GM08714 (cell line): Measurements from ENCODE around the gene SYPL2.

Source experiments
- H3K4me3 ChIP-seq: fragments of 200-500 bp; sonication (Bioruptor generic); 2 replicates; pipeline ENCODE4 v1.5.1; 2014; ENCODE audit warnings: mild to moderate bottlenecking, low read length, inconsistent platforms
- ZNF274 ChIP-seq: IDR thresholded peaks from 2 replicates; pipeline ENCODE4 v1.6.1; 2012; ENCODE audit warnings: mild to moderate bottlenecking, low read depth, low read length

Gene SYPL2

DNA sequence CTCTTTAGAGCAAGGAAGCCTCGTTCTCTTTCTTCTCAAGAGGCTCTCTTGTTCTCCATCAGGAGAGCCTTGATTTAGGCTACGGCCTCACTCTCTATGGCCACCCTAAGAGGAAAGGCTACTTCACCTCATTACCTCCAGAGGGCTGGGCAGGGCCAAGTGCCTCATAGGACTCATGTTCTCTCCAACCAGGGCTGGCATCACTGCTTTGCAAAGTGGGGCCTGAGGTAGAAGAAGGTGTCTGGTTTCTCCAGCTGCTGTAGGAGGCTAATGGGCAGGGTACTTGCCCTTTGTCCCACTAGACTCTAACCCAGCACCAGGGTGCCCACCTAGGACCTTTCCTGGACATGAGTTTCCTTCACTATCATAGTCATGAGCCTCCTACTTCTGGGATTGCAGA lies 15.3 kb downstream of the SYPL2 start:
- no peak for TF ChIP-seq ZNF274
- H3K4me3 ChIP-seq, result no peak overlapping the region

DNA sequence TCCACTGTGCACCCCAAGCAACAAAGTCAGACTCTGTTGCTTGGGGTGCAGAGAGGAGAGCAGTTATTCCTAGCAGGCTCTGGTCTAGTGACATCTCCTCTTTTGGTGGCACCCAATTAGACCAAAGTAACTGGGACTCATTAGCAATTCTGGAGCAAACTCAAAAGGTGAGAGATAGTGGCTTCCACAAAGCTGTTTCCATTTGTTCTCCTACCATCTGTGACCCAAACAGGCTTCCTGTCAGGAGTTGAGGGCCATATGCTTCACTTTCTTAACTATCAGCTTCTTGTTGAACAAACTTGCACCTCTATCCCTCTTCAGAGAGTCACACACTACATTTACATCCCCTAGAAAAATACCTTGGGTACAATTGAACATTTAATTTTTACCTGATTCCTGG lies 15.9 kb downstream of the SYPL2 start:
- H3K4me3 ChIP-seq, result no peak overlapping the region
- no peak for TF ChIP-seq ZNF274

DNA sequence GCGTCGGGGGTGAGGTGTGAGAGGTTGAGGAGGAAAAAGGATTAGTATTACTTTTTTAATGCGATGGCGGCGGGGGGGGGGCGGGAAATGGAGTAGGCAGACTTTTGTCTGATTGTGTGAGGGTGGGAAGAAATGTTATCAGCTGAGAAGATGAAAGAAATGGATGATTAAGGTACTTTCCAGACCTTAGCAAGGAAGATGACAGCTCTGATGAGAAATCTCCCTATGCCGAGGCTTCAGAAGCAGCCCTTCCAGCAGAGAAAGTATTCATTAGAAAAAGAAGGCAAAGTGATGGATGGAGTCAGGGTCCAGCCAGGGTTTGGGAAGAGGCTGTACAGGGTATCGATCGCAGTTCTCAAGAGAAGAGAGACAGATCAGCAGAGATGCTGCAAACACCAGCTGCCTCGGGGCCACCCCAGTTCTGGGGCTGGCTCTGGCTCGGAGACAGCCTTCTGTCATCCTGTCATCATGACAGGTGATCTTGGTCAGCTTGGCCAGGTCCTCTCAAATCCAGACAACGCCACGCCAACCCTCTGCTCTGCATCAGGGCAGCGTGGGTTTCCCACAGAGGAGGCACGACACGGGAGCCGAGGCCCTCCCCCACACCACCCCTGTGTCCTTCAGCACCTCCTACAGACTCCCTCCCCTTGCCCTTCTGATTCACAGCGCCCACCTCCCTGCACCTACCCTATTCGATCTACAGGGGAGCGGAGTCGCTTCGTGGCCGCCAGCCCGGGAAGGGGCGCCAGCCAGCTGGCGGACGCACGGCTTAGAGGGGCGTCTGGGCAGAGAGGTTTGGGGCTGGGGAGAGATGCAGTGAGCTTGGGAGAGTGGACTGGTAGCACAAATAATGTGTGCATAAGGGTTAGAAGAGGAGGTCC lies 16.7 kb downstream of the SYPL2 start:
- TF ChIP-seq ZNF274, result no peak
- H3K4me3 ChIP-seq, result peak overlapping the region; percentile 62; the same call in 1 of the 2 replicates

DNA sequence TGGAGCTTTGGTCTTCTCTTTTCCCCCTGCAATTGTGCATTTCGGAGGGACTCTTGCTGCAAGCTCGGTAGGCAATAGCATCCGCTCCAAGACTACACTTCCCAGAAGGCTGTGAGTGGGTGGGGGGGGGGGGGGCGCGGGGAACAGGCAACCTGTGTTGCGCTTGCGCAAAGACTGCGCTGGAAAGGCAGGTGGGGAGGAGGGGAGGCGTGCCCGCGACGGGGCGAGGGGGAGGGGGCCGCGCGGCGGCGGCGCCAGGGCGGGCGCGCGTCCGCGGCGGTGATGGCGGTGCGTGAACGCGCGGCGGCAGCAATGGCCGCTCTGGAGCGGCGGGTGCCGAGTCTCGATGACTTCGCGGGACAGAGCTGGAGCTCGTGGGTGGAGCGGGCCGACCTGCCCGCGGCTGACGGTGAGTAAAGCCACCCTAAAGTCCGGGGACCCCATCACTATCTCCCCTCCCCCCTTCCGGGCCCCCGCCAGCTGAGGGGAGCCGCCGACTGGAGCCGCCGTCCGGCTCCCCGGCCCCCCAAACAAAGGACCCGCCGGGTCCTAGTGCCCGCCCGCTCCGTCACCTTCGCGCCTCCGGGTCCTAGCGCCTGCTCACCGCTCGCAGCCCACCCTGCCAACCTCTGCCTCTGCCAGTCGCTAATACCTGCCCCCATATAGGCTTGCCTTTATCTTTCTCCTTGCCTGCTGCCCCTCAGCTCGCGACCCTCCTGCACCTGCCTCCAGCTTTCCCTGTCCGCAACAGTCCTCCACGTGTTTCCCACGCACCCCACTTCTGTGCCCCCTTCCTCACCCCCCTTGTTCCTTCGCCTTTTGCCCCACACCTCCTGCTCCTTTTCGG lies 17.5 kb downstream of the SYPL2 start, which contains the start of gene ATXN7L2:
Gene ATXN7L2, plus strand, starts transcription at position 234 of the 847 bp plus-strand sequence. Its CDS starts 49 bp downstream, at position 283.
- peak within 1 kb of the TSS; percentile 70; the same call in 1 of the 2 replicates for H3K4me3 ChIP-seq
- TF ChIP-seq ZNF274, result no peak

DNA sequence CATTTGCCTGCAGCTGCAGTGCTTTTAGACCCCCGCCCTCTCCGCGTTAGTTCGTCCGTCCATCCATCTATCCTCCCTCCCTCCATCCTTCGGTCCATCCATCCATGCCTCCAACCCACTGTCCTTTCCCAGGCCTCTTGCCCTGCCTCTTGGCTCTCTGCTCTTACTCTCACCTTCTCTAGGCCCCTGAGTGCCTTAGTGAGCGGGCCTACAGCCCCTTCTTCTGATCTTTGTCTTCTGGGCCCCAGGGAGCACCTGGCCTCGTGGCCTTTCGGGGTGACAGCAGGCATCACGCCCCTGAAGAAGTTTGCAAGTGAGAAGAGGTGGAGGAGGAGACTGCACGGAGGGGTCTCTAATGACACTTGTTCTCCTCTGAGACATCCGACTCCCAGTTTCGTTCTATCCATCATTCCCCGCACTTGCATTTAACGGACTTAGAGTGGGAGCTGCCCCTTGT lies 18.2 kb downstream of the SYPL2 start:
- no peak for TF ChIP-seq ZNF274
- H3K4me3 ChIP-seq, result peak overlapping the region; percentile 70; the same call in 1 of the 2 replicates

DNA sequence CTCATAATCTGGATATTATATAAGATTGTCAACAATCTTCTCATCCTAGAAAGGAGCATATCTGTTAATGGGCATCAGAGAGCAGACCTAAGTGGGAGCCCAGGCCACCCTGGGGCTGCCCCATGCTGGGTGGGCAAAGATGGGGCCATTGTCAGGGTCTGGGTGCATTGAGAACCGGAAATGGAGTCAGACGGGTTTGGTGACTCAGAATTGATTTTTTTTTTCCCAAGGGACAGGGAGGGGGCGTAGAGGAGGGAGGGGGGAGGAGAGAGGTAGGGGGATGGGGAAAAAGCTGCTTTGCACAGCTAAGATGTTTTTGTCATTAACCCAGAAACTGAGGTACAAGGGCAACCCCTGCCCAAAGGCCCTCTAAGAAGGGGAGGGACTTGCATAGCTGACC lies 18.7 kb downstream of the SYPL2 start:
- no peak for TF ChIP-seq ZNF274

DNA sequence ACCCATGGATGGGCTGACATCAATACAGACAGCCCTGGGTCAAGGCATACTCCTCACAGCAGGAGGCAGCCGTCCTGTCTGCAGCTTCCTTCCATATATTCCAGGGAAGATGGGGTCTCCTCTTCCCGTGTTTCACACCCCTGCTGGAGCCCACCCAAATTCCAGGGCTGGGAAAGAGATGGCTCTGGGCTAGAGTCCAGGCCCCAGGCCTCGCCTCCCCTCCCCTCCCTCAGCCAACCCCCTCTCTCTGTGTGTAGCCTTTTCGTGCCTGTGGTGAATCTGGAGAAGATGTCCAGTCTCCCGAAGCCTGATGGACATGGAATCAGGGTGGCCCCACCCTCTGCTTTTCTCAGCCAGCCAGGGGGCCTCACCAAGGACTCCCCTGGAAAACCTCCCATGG lies 20.9 kb downstream of the SYPL2 start:
- no peak overlapping the region for H3K4me3 ChIP-seq
- TF ChIP-seq ZNF274, result no peak

More for the DNA sequence above, 18.7 kb downstream of the SYPL2 start:
- H3K4me3 ChIP-seq, result peak overlapping the region; percentile 70; the same call in 1 of the 2 replicates

DNA sequence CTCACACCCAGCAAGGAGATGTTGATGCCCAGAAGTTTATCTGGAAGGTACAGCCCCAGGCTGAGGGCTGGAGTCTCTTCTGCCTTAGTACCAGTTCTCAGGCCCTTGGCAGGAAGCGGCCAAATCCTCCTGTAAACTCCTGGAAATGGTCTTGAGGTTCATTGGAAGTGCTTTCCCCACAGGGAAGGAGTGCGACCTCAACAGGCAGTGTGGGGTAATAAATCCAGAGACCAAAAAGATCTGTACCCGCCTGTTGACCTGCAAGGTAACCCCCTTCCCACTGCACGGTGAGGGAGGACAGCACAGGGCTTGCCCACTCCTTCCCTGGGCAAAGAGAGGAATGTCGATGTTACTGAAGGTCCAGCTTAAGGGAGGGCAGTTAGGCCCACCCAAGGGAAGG lies 21.9 kb downstream of the SYPL2 start:
- H3K4me3 ChIP-seq, result no peak overlapping the region

DNA sequence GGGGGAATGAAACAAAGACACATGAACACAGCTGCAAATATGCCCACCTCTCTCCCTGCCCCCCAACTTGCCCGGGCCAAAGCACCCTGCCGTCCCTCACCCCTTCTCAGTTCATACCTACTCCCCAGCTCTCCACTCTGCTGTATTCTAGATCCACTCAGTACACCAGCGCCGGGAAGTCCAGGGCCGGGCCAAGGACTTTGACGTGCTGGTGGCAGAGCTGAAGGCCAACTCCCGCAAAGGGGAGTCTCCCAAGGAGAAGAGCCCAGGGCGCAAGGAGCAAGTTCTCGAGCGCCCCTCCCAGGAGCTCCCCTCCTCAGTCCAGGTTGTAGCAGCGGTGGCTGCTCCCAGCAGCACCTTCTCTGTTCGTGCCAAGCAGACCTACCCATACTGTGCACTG lies 22.4 kb downstream of the SYPL2 start:
- TF ChIP-seq ZNF274, result no peak
- no peak overlapping the region for H3K4me3 ChIP-seq

More for the DNA sequence above, 21.9 kb downstream of the SYPL2 start:
- TF ChIP-seq ZNF274, result no peak

DNA sequence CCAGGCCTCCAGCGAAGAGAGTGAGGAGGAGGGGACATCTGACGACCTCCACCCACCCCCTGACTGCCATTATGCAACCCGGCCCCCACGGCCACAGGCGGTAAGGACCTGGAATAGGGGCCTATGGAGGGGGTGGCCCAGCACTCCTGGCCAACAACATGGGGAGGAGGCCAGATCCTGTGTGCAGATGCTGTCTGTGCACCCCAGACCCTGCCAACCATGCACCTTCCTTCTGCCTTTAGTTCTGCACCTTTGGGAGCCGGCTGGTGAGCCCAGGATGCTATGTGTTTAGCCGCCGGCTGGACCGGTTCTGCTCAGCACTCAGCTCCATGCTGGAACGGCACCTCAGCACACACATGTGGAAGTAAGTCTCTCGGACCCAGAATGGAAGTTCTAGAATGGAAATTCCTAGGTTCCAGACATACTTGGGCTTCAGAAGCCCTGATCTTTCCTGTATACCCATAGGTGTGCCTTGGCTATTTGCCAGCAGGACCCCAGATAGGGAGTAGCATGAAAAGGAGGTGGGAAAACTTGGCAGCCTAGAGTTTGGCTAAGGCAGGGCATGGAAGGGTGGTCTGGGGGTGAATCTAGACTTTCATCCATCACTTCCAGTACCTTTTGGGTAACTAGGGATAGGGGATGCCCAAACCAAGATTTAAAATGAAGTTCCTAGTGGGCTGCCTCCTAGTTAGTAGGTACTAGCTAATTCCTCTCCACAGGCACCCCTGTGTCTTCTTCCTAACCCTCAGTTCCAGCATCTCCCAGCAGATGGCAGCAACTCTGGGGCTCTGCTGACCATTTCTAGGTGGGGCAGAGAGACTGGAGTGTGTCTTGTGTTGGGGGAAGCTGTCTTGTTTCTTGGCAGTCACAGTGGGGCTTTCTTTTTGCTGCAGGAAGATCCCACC lies 23.9 kb downstream of the SYPL2 start:
- no peak for TF ChIP-seq ZNF274

DNA sequence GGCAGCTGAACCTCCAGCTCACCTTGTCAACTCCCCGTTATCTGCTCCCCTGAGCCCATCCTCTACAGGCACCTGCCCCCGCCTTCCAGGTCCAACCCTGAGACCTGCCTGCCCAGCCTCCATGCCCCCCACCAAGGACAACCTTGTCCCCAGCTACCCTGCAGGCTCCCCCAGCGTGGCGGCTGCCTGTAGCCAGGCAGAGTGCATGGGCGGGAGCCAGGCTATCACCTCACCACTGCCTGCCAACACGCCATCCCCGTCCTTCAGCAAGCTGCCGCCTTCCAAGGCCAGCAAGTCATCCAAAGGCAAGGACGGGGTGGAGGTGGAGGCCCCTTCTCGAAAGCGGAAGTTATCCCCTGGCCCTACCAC lies 24.6 kb downstream of the SYPL2 start:
- no peak for TF ChIP-seq ZNF274

More for the DNA sequence above, 23.9 kb downstream of the SYPL2 start:
- no peak overlapping the region for H3K4me3 ChIP-seq

DNA sequence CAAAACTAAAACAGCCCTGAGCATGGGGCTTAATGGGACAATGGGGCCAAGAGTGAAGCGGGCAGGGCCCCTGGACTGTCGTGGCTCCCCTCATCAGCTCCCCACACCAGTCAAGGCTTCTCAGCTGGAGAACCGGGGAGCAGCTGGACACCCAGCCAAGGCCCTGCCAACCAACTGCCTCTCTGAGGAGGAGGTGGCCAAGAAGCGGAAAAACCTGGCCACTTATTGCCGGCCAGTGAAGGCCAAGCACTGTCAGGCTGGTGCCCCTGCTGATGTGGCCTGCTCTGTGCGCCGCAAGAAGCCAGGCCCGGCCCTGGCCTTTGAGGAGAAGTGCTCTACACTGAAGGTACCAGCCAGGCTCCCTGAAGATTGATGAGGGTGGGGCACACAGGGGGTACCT lies 25.0 kb downstream of the SYPL2 start:
- H3K4me3 ChIP-seq, result no peak overlapping the region
- no peak for TF ChIP-seq ZNF274

More for the DNA sequence above, 24.6 kb downstream of the SYPL2 start:
- H3K4me3 ChIP-seq, result no peak overlapping the region

DNA sequence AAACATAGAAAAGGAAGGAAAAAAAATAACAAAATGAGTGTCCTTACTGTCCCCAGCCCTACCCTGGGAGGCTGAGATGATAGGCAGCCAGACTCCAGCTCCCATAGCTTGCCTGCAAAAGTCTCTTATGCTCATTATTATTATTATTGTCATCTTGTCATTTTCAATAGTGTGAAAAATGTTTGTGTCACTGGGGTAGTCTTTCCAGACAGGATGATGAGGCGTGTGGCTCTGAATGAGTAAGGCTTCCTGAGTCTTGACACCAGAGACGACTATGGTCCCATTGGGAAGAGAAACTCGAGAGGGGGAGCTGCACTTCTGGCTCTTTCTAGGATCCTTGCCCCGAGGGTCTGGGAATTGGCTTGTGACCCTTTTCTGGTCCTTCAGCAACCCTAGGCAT lies 26.4 kb downstream of the SYPL2 start:
- H3K4me3 ChIP-seq, result no peak overlapping the region
- TF ChIP-seq ZNF274, result no peak
